ENCODE measurements around the gene HECTD3.

- TF ChIP-seq CTCF (conservative IDR thresholded peaks at IDR 0.05; ENCODE audit: low read depth, low read length) (no peak), EZH2 (IDR thresholded peaks at IDR 0.05; ENCODE audit: low read length, unreplicated experiment) (no peak), EZH2phosphoT487 (IDR thresholded peaks at IDR 0.05; ENCODE audit: borderline replicate concordance, low read length) (no peak)
Measured at GRCh38 chr1:45008076-45008475, 3.0 kb downstream of the HECTD3 start.

Data from PC-3 (cell line).